Mesenchymal stem cell (in vitro differentiated cells and primary cell): ENCODE measurements around the gene C12orf76. TPM values are rescaled to one million over a fixed set of nuclear protein-coding genes. Genes with fewer than 3 reads are reported as not detected.

Experiments
- small RNA-seq: library from polyadenylated mRNA; stranded (forward); fragments of <200 nt; extraction: miRNeasy Mini kit (QIAGEN cat#:217004); gene quantifications from one replicate; pipeline ENCODE3, GENCODE V24; 2013; ENCODE audit warnings: low read depth

Gene C12orf76

Small RNAs within 50 kb of the gene (small RNA-seq; reads per million reads assigned to genes)
- not detected for gene AC007546.2
